ENCODE data around the gene CCDC159.

DNA sequence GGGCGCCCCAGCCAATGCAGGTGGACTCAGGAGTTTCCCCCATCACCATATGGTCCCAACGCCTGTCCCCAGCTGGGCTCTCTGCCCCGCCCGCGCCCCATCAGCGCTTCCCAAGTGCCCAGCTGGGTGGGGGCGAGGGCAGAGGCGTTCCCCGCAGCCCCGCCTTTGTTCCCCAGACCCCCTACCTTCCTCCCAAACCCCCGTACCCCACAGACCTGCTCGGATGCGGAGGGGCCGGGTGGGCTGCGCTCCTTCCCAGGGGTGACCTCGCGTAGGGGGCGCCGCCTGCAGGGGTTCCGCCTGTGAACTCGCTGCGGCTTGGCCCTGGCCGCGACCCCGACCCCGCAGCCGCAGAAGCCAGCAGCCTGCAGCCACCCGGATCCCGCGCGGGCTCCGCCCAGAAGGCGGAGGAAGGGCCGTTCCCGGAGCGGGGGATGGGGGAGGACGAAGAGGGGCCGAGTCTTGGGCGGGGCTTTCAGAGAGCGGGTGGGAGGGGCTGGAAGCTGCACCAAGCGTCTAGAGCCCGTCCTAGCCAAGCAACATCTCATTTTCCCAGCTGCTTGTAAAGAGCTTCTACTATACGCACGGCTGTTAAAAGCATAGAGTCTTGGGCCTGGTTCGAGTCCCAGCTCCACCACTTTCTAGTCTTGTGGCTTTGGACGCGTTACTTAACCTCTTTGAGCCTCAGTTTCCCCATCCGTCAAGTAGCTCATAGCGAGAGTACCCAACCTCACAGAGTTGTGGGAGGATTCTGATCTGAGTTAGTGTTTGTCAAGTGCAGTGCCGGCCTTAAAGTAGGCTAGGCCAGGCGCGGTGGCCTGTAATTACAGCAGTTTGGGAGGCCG lies 6.8 kb upstream of the CCDC159 start, which contains the start of gene RAB3D:
- TF ChIP-seq, protein P1, sequence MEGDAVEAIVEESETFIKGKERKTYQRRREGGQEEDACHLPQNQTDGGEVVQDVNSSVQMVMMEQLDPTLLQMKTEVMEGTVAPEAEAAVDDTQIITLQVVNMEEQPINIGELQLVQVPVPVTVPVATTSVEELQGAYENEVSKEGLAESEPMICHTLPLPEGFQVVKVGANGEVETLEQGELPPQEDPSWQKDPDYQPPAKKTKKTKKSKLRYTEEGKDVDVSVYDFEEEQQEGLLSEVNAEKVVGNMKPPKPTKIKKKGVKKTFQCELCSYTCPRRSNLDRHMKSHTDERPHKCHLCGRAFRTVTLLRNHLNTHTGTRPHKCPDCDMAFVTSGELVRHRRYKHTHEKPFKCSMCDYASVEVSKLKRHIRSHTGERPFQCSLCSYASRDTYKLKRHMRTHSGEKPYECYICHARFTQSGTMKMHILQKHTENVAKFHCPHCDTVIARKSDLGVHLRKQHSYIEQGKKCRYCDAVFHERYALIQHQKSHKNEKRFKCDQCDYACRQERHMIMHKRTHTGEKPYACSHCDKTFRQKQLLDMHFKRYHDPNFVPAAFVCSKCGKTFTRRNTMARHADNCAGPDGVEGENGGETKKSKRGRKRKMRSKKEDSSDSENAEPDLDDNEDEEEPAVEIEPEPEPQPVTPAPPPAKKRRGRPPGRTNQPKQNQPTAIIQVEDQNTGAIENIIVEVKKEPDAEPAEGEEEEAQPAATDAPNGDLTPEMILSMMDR (IDR thresholded peaks at IDR 0.05): no peak
- TF ChIP-seq POLR2A (IDR thresholded peaks at IDR 0.05): no peak
- TF ChIP-seq EP300 (IDR thresholded peaks at IDR 0.05): no peak
